Loucy (cell line): ENCODE measurements around the gene SOCS4.

Source experiments
- EZH2phosphoT487 ChIP-seq: fragments of 200-600 bp; IDR thresholded peaks from 2 replicates; pipeline ENCODE4 v1.6.1; 2018; ENCODE audit warnings: antibody characterized with exemption, mild to moderate bottlenecking, moderate library complexity, borderline replicate concordance
- TF ChIP-seq, protein P1 (sequence below): fragments of 200-600 bp; sonication (generic); conservative IDR thresholded peaks from 2 replicates; pipeline ENCODE4 v1.5.1; 2014; ENCODE audit warnings: mild to moderate bottlenecking, antibody characterized with exemption, low read length

DNA sequence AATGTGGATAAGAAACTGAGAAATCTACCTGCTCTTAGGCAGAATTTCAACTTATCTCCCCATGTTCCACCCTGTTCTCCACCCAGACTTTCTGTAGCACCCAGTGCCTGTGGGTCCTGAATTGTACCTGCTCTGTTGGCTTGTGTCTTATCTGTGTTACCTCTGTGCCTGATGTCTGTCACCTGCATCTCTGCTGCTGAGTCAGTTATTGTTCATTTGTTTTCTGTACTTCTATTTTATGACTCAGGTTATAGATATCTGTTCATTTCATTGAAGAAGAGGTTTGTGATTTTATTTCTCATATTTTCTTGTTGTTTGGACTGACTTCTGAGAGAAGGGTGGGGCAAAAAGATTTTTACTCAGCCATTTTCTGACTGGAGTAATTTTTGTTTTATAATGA lies 11.7 kb downstream of the SOCS4 start:
- TF ChIP-seq, protein P1, sequence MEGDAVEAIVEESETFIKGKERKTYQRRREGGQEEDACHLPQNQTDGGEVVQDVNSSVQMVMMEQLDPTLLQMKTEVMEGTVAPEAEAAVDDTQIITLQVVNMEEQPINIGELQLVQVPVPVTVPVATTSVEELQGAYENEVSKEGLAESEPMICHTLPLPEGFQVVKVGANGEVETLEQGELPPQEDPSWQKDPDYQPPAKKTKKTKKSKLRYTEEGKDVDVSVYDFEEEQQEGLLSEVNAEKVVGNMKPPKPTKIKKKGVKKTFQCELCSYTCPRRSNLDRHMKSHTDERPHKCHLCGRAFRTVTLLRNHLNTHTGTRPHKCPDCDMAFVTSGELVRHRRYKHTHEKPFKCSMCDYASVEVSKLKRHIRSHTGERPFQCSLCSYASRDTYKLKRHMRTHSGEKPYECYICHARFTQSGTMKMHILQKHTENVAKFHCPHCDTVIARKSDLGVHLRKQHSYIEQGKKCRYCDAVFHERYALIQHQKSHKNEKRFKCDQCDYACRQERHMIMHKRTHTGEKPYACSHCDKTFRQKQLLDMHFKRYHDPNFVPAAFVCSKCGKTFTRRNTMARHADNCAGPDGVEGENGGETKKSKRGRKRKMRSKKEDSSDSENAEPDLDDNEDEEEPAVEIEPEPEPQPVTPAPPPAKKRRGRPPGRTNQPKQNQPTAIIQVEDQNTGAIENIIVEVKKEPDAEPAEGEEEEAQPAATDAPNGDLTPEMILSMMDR, result no peak
- no peak for TF ChIP-seq EZH2phosphoT487
